ENCODE results near the gene SSC5D. TPM values are rescaled to one million over a fixed set of nuclear protein-coding genes. Genes with fewer than 3 reads are reported as not detected.

SSC5D gene
- total and polyA plus RNA-seq, 9 of the 15 experiments (the other 6 are each of a cell fraction or from before 2014, with no cell fraction given): 0.04 to 0.71 (median 0.14) TPM; not detected in 2

DNA sequence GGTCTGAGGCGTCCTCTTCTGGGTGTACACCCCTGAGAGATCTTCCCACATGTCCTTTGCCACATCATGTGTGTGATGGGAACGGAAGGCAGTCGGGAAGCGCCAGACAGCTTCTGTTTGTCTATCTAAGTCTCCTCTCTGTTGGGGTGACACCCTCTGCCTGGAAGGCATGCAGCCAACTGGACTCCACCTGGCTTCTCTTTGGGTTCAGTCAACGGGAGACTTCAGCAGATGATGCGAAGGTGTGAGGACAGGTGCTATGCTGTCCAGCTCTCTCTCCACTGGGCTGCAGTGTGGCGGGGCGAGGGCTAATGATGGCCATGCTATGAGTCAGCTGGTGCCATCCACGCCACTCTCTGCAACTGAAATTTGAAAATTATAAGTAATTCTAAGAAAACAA is 71.4 kb downstream of the SSC5D start:
- in situ Hi-C loops (cut with MboI) (no loop called here), intact Hi-C loops (cut with micrococcal nuclease) (no loop called here)
- no peak for FAIRE-seq
- no peaks in the 10 kb centered on the region for H3K79me2 ChIP-seq (ENCODE audit: control insufficient read depth, insufficient read depth, low read length)
- no peak for DNase-seq (ENCODE audit: extremely low read depth in 1 of 4, low spot score in 3 of 4)
- no peaks in the 10 kb centered on the region for H3K36me3 ChIP-seq (ENCODE audit: control insufficient read depth, insufficient read depth, low read length)
- ATAC-seq: no peak
- H3K4me2 ChIP-seq (ENCODE audit: insufficient read depth, low read length): no peak overlapping the region
- H3K27ac ChIP-seq (ENCODE audit: extremely low read depth, low read depth, low read length): no peak overlapping the region
- H4K20me1 ChIP-seq (replicated peaks; ENCODE audit: control insufficient read depth, insufficient read depth, low read length): no peaks in the 10 kb centered on the region
- 6% methylated on average over 8 of the region's 9 CpGs for WGBS (ENCODE audit: insufficient coverage, low coverage, missing lambda C conversion rate)
- H2AFZ ChIP-seq (ENCODE audit: low read depth, low read length): no peak overlapping the region
- BruUV-seq (replicated peaks): no TSS peak
- no peak overlapping the region for H3K4me3 ChIP-seq
- no peaks in the 10 kb centered on the region; the same call in 1 of the 2 replicates for H3K9me3 ChIP-seq (replicated peaks; ENCODE audit: control insufficient read depth, insufficient read depth, low read depth, low read length)
- CTCF ChIA-PET (ENCODE audit: low intra/inter-chr PET ratio): no interaction called here
- no peak overlapping the region for H3K9ac ChIP-seq (ENCODE audit: insufficient read depth in 1 of 2, low read depth in 2 of 2, low read length in 2 of 2)
- POLR2A ChIA-PET: interaction anchor here (0.7 to 1.1 kb wide), 3 partner anchors 9 to 40 kb away, joined by 3 read pairs; partner anchors contain the start of gene FIZ1
- H3K27me3 ChIP-seq (ENCODE audit: control insufficient read depth in 2 of 2, insufficient read depth in 2 of 2, low read length in 2 of 2): peaks cover 10 to 13% of the 10 kb centered on the region in 2 experiments; a peak in 4 of 5 replicates
- H3K4me1 ChIP-seq (replicated peaks in 1 of 2; ENCODE audit: control insufficient read depth in 2 of 2, insufficient read depth in 2 of 2, low read length in 2 of 2): peaks cover 0 to 7% of the 10 kb centered on the region in 2 experiments; a peak in 2 of 5 replicates
- no peaks in the 10 kb centered on the region for H3K9me1 ChIP-seq (ENCODE audit: control insufficient read depth, insufficient read depth, low read length)
- TF ChIP-seq HMG20B (CRISPR knock-in tag; IDR thresholded peaks at IDR 0.05) (no peak), RBM14 (IDR thresholded peaks at IDR 0.05; ENCODE audit: borderline replicate concordance, insufficient read depth, low read depth, low read length) (no peak), ZFX (CRISPR knock-in tag; IDR thresholded peaks at IDR 0.05) (no peak), CREBBP (IDR thresholded peaks at IDR 0.05; ENCODE audit: low read depth, low read length) (no peak), MTA1 (IDR thresholded peaks at IDR 0.05; ENCODE audit: borderline replicate concordance) (no peak), ZNF212 (CRISPR knock-in tag; IDR thresholded peaks at IDR 0.05) (no peak)
- TF ChIP-seq, protein P1, sequence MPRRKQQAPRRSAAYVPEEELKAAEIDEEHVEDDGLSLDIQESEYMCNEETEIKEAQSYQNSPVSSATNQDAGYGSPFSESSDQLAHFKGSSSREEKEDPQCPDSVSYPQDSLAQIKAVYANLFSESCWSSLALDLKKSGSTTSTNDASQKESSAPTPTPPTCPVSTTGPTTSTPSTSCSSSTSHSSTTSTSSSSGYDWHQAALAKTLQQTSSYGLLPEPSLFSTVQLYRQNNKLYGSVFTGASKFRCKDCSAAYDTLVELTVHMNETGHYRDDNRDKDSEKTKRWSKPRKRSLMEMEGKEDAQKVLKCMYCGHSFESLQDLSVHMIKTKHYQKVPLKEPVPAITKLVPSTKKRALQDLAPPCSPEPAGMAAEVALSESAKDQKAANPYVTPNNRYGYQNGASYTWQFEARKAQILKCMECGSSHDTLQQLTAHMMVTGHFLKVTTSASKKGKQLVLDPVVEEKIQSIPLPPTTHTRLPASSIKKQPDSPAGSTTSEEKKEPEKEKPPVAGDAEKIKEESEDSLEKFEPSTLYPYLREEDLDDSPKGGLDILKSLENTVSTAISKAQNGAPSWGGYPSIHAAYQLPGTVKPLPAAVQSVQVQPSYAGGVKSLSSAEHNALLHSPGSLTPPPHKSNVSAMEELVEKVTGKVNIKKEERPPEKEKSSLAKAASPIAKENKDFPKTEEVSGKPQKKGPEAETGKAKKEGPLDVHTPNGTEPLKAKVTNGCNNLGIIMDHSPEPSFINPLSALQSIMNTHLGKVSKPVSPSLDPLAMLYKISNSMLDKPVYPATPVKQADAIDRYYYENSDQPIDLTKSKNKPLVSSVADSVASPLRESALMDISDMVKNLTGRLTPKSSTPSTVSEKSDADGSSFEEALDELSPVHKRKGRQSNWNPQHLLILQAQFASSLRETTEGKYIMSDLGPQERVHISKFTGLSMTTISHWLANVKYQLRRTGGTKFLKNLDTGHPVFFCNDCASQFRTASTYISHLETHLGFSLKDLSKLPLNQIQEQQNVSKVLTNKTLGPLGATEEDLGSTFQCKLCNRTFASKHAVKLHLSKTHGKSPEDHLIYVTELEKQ (CRISPR knock-in tag; IDR thresholded peaks at IDR 0.05): no peak
- TF ChIP-seq, protein P2, sequence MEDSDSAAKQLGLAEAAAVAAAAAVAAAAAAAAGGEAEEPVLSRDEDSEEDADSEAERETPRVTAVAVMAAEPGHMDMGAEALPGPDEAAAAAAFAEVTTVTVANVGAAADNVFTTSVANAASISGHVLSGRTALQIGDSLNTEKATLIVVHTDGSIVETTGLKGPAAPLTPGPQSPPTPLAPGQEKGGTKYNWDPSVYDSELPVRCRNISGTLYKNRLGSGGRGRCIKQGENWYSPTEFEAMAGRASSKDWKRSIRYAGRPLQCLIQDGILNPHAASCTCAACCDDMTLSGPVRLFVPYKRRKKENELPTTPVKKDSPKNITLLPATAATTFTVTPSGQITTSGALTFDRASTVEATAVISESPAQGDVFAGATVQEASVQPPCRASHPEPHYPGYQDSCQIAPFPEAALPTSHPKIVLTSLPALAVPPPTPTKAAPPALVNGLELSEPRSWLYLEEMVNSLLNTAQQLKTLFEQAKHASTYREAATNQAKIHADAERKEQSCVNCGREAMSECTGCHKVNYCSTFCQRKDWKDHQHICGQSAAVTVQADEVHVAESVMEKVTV (CRISPR knock-in tag; IDR thresholded peaks at IDR 0.05): no peak
- TF ChIP-seq, protein P3, sequence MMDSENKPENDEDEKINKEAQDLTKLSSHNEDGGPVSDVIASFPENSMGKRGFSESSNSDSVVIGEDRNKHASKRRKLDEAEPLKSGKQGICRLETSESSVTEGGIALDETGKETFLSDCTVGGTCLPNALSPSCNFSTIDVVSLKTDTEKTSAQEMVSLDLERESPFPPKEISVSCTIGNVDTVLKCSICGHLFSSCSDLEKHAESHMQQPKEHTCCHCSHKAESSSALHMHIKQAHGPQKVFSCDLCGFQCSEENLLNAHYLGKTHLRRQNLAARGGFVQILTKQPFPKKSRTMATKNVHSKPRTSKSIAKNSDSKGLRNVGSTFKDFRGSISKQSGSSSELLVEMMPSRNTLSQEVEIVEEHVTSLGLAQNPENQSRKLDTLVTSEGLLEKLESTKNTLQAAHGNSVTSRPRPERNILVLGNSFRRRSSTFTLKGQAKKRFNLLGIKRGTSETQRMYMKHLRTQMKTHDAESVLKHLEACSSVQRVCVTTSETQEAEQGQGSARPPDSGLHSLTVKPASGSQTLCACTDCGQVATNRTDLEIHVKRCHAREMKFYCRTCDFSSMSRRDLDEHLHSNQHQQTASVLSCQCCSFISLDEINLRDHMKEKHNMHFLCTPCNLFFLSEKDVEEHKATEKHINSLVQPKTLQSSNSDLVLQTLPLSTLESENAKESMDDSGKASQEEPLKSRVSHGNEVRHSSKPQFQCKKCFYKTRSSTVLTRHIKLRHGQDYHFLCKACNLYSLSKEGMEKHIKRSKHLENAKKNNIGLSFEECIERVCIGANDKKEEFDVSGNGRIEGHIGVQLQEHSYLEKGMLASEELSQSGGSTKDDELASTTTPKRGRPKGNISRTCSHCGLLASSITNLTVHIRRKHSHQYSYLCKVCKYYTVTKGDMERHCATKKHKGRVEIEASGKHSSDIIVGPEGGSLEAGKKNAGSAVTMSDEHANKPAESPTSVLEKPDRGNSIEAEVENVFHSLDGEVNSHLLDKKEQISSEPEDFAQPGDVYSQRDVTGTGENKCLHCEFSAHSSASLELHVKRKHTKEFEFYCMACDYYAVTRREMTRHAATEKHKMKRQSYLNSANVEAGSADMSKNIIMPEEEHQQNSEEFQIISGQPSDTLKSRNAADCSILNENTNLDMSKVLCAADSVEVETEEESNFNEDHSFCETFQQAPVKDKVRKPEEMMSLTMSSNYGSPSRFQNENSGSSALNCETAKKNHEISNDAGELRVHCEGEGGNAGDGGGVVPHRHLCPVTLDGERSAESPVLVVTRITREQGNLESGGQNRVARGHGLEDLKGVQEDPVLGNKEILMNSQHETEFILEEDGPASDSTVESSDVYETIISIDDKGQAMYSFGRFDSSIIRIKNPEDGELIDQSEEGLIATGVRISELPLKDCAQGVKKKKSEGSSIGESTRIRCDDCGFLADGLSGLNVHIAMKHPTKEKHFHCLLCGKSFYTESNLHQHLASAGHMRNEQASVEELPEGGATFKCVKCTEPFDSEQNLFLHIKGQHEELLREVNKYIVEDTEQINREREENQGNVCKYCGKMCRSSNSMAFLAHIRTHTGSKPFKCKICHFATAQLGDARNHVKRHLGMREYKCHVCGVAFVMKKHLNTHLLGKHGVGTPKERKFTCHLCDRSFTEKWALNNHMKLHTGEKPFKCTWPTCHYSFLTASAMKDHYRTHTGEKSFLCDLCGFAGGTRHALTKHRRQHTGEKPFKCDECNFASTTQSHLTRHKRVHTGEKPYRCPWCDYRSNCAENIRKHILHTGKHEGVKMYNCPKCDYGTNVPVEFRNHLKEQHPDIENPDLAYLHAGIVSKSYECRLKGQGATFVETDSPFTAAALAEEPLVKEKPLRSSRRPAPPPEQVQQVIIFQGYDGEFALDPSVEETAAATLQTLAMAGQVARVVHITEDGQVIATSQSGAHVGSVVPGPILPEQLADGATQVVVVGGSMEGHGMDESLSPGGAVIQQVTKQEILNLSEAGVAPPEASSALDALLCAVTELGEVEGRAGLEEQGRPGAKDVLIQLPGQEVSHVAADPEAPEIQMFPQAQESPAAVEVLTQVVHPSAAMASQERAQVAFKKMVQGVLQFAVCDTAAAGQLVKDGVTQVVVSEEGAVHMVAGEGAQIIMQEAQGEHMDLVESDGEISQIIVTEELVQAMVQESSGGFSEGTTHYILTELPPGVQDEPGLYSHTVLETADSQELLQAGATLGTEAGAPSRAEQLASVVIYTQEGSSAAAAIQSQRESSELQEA (IDR thresholded peaks at IDR 0.05; ENCODE audit: low read depth): no peak
